Measurements from ENCODE around the gene PTPRD. TPM values are rescaled to one million over a fixed set of nuclear protein-coding genes. Genes with fewer than 3 reads are reported as not detected.

Gene PTPRD
- total RNA-seq, 2 experiments from 2014 or later = 0.03 TPM; not detected in 1

- Histone ChIP-seq H3K4me1 (ENCODE audit: insufficient read depth, low read length, poor library complexity, severe bottlenecking) (no peaks in the 10 kb centered on the region), H3K27ac (ENCODE audit: low read depth, low read length, poor library complexity, severe bottlenecking) (no peak overlapping the region), H3K9me3 (ENCODE audit: low read length) (no peaks in the 10 kb centered on the region), H3K79me2 (ENCODE audit: insufficient read depth, low read depth, low read length) (no peaks in the 10 kb centered on the region), H3K4me3 (ENCODE audit: low read depth, low read length, poor library complexity, severe bottlenecking) (no peak overlapping the region), H4K20me1 (ENCODE audit: insufficient read depth, low read length) (no peaks in the 10 kb centered on the region), H2AFZ (ENCODE audit: low read length) (no peak overlapping the region), H3K4me2 (ENCODE audit: low read length) (peak overlapping the region; percentile 37; the same call in 1 of the 2 replicates), H3K36me3 (ENCODE audit: insufficient read depth, low read length) (no peaks in the 10 kb centered on the region), H3K9me2 (ENCODE audit: insufficient read depth, low read length) (no peaks in the 10 kb centered on the region)
- DNase-seq (ENCODE audit: low spot score) = peak; percentile 16
- POLR2A ChIA-PET = interaction anchor here (0.6 to 8.3 kb wide), 16 partner anchors 8 to 130 kb away, joined by 3 to 57 read pairs (median 5); no protein-coding TSS in a partner anchor
- TF ChIP-seq EZH2phosphoT487 (IDR thresholded peaks at IDR 0.05; ENCODE audit: borderline replicate concordance, low read depth, low read length) = no peak
- TF ChIP-seq, protein P1, sequence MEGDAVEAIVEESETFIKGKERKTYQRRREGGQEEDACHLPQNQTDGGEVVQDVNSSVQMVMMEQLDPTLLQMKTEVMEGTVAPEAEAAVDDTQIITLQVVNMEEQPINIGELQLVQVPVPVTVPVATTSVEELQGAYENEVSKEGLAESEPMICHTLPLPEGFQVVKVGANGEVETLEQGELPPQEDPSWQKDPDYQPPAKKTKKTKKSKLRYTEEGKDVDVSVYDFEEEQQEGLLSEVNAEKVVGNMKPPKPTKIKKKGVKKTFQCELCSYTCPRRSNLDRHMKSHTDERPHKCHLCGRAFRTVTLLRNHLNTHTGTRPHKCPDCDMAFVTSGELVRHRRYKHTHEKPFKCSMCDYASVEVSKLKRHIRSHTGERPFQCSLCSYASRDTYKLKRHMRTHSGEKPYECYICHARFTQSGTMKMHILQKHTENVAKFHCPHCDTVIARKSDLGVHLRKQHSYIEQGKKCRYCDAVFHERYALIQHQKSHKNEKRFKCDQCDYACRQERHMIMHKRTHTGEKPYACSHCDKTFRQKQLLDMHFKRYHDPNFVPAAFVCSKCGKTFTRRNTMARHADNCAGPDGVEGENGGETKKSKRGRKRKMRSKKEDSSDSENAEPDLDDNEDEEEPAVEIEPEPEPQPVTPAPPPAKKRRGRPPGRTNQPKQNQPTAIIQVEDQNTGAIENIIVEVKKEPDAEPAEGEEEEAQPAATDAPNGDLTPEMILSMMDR (conservative IDR thresholded peaks at IDR 0.05; ENCODE audit: low read length) = no peak
- intact Hi-C loops (cut with micrococcal nuclease; ENCODE audit: unreplicated experiment) = loop anchor here (5.0 kb wide), 1 partner anchor 56 kb away; no protein-coding TSS in a partner anchor
- CTCF ChIA-PET (ENCODE audit: unreplicated experiment) = interaction anchor here (1.1 kb wide), 1 partner anchor 57 kb away, joined by 3 read pairs; no protein-coding TSS in a partner anchor
- no TSS peak for BruUV-seq (replicated peaks)
Measured at GRCh38 chr9:9846557-9846956, 766.2 kb downstream of the PTPRD start.

DNA sequence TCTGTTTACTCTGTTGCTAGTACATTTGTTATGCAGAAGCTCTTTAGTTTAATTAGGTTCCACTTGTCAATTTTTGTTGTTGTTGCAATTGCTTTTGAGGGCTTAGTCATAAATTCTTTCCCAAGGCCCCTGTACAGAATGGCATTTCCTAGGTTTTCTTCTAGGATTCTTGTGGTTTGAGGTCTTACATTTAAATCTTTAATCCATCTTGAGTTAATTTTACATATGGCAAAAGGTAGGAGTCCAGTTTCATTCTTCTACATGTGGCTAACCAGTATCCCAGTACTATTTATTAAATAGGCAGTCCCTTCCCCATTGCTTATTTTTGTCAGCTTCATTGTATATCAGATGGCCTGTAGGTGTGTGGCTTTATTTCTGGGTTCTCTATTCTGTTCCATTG is 792.4 kb downstream of the PTPRD start:
- Histone ChIP-seq H3K36me3 (ENCODE audit: insufficient read depth, low read length) (no peaks in the 10 kb centered on the region), H3K9me3 (ENCODE audit: low read length) (no peaks in the 10 kb centered on the region), H3K27ac (ENCODE audit: low read depth, low read length, poor library complexity, severe bottlenecking) (no peak overlapping the region), H3K4me1 (ENCODE audit: insufficient read depth, low read length, poor library complexity, severe bottlenecking) (no peaks in the 10 kb centered on the region), H3K79me2 (ENCODE audit: insufficient read depth, low read depth, low read length) (no peaks in the 10 kb centered on the region), H2AFZ (ENCODE audit: low read length) (no peak overlapping the region), H3K9me2 (ENCODE audit: insufficient read depth, low read length) (no peaks in the 10 kb centered on the region), H3K4me2 (ENCODE audit: low read length) (no peak overlapping the region), H4K20me1 (ENCODE audit: insufficient read depth, low read length) (no peaks in the 10 kb centered on the region), H3K4me3 (ENCODE audit: low read depth, low read length, poor library complexity, severe bottlenecking) (no peak overlapping the region)
- ChIA-PET CTCF (ENCODE audit: unreplicated experiment) (no interaction called here), POLR2A (interaction anchor here (0.9 kb wide), 1 partner anchor 16 kb away, joined by 3 read pairs; no protein-coding TSS in a partner anchor)
- DNase-seq (ENCODE audit: low spot score) = no peak
- intact Hi-C loops (cut with micrococcal nuclease; ENCODE audit: unreplicated experiment) = no loop called here
- TF ChIP-seq EZH2phosphoT487 (IDR thresholded peaks at IDR 0.05; ENCODE audit: borderline replicate concordance, low read depth, low read length) = no peak
- TF ChIP-seq, protein P1 (conservative IDR thresholded peaks at IDR 0.05; ENCODE audit: low read length) = no peak
- no TSS peak for BruUV-seq (replicated peaks)

- Histone ChIP-seq H3K4me2 (ENCODE audit: low read length) (no peak overlapping the region), H3K27ac (ENCODE audit: low read depth, low read length, poor library complexity, severe bottlenecking) (no peak overlapping the region), H3K36me3 (ENCODE audit: insufficient read depth, low read length) (no peaks in the 10 kb centered on the region), H3K9me3 (ENCODE audit: low read length) (no peaks in the 10 kb centered on the region), H3K4me3 (ENCODE audit: low read depth, low read length, poor library complexity, severe bottlenecking) (no peak overlapping the region), H4K20me1 (ENCODE audit: insufficient read depth, low read length) (no peaks in the 10 kb centered on the region), H2AFZ (ENCODE audit: low read length) (no peak overlapping the region), H3K4me1 (ENCODE audit: insufficient read depth, low read length, poor library complexity, severe bottlenecking) (no peaks in the 10 kb centered on the region), H3K79me2 (ENCODE audit: insufficient read depth, low read depth, low read length) (no peaks in the 10 kb centered on the region), H3K9me2 (ENCODE audit: insufficient read depth, low read length) (no peaks in the 10 kb centered on the region)
- TF ChIP-seq EZH2phosphoT487 (IDR thresholded peaks at IDR 0.05; ENCODE audit: borderline replicate concordance, low read depth, low read length) = no peak
- TF ChIP-seq, protein P1 (conservative IDR thresholded peaks at IDR 0.05; ENCODE audit: low read length) = no peak
- no peak for DNase-seq (ENCODE audit: low spot score)
- CTCF ChIA-PET (ENCODE audit: unreplicated experiment) = no interaction called here
- no TSS peak for BruUV-seq (replicated peaks)
- intact Hi-C loops (cut with micrococcal nuclease; ENCODE audit: unreplicated experiment) = loop anchor here (2.0 kb wide), 1 partner anchor 21 kb away; no protein-coding TSS in a partner anchor
- POLR2A ChIA-PET = interaction anchor here (0.9 kb wide), 1 partner anchor 15 kb away, joined by 3 read pairs; no protein-coding TSS in a partner anchor
Measured at GRCh38 chr9:9819886-9820285, 792.9 kb downstream of the PTPRD start.

Data from OCI-LY7 (cell line).